T follicular helper cell (primary cell): ENCODE results near the gene SLC4A2.

Experiments used
- DNase-seq: peaks from one replicate; pipeline ENCODE4 v3.0.0-alpha.2; 2020; ENCODE audit warnings: low read depth

The SLC4A2 gene

GRCh38 chr7:151081170-151082101 is 22.0 kb downstream of the SLC4A2 start:
- no peak for DNase-seq

- DNase-seq, result no peak
These were observed 23.0 kb downstream of the SLC4A2 start for GRCh38 chr7:151082141-151083070.

GRCh38 chr7:151083071-151083823 is 23.9 kb downstream of the SLC4A2 start, which contains the start of gene TMUB1:
Gene TMUB1, minus strand, starts transcription at chr7:151083493. Its CDS starts 930 bp downstream, at chr7:151082563.
- peak; percentile 88 for DNase-seq

- DNase-seq, result no peak
These were observed 24.4 kb downstream of the SLC4A2 start for GRCh38 chr7:151083824-151084160.

GRCh38 chr7:151085329-151085690 is 25.9 kb downstream of the SLC4A2 start:
- DNase-seq, result no peak

GRCh38 chr7:151085691-151086620 is 26.6 kb downstream of the SLC4A2 start, which contains the start of gene AGAP3:
Gene AGAP3, plus strand, starts transcription at chr7:151086475. Its CDS starts 267 bp downstream, at chr7:151086742.
- DNase-seq, result peak; percentile 64

GRCh38 chr7:151086802-151087244 is 27.4 kb downstream of the SLC4A2 start:
- DNase-seq, result no peak

- DNase-seq, result no peak
These were observed 28.0 kb downstream of the SLC4A2 start for GRCh38 chr7:151087245-151088018.

GRCh38 chr7:151088019-151088855 is 28.8 kb downstream of the SLC4A2 start:
- no peak for DNase-seq

- DNase-seq, result no peak
These were observed 29.7 kb downstream of the SLC4A2 start for GRCh38 chr7:151088856-151089699.

GRCh38 chr7:151089893-151090730 is 30.7 kb downstream of the SLC4A2 start:
- DNase-seq, result no peak

- no peak for DNase-seq
These were observed 31.6 kb downstream of the SLC4A2 start for GRCh38 chr7:151091003-151091402.

- no peak for DNase-seq
These were observed 32.0 kb downstream of the SLC4A2 start for GRCh38 chr7:151091431-151091830.

- no peak for DNase-seq
These were observed 32.6 kb downstream of the SLC4A2 start for GRCh38 chr7:151091988-151092387.

- no peak for DNase-seq
These were observed 34.4 kb downstream of the SLC4A2 start for GRCh38 chr7:151093748-151094147.

GRCh38 chr7:151094675-151095074 is 35.3 kb downstream of the SLC4A2 start:
- DNase-seq, result no peak
